SHP77 treated with DMSO at 0.1 percent for 48 hours (cell line): ENCODE data around the gene MARCHF7.
"Not testable (repeated sequence)": the region's sequence is repeated elsewhere in the genome, so short reads cannot be mapped to it uniquely, and the experiment has no call there.

Source experiments
- DNase-seq: peaks from one replicate; lab custom pipeline; 2025; lab: John Stamatoyannopoulos, UW

Gene MARCHF7

GRCh38 chr2:159712143-159712928 lies at the start of gene MARCHF7:
TSS of gene MARCHF7 (plus strand) at chr2:159712506. CDS start at chr2:159729023, 16,517 bp downstream.
- peak; percentile 64 for DNase-seq

GRCh38 chr2:159667423-159667822 lies 44.9 kb upstream of the MARCHF7 start:
- not testable (repeated sequence) for DNase-seq

- DNase-seq, result no peak
Observed at GRCh38 chr2:159671047-159671446, 41.3 kb upstream of the MARCHF7 start.

DNA sequence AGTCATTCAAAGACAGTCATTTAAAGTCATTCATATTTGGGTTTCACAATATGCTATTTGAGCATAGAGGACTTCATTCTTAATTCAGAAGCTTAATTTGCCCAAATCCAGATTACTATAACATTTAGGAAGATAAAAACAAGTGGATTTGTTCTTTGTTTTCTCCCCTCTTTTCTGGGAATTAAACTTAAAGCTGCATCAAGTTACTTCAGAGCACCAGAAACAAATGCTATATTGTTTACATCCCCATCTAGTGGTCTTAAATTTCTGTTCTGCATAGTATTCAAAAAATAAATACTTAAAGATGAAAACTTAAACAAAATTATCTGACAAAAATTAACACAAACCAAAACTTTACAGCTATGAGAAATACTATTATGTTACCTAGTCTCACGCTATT lies 34.7 kb upstream of the MARCHF7 start:
- DNase-seq, result no peak

- DNase-seq, result no peak
Observed at GRCh38 chr2:159680692-159681091, 31.6 kb upstream of the MARCHF7 start.

- DNase-seq, result no peak
Observed at GRCh38 chr2:159683817-159684216, 28.5 kb upstream of the MARCHF7 start.

GRCh38 chr2:159684796-159685195 lies 27.5 kb upstream of the MARCHF7 start:
- DNase-seq, result no peak

DNA sequence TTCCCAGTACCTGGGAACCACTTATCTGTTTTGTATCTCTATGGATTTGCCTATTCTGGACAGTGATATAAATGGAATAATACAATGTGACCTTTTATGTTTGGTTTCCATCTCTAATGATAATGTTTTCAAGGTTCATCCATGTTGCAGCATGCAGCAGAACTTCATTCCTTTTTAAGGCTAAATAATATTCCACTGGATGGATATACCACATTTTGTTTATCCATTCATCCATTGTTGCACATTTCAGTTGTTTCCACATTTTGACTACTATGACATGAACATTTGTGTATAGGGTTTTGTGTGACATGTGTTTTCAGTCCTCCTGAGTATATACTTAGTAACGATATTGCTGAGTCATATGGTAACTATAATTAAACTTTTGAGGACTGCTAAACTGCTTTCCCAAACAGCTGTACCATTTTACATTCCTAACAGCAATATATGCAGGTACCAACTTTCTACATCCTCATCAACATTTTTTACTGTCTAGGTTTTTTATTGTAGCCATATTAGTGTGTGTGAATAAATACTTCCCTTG lies 17.7 kb upstream of the MARCHF7 start:
- DNase-seq, result no peak

DNA sequence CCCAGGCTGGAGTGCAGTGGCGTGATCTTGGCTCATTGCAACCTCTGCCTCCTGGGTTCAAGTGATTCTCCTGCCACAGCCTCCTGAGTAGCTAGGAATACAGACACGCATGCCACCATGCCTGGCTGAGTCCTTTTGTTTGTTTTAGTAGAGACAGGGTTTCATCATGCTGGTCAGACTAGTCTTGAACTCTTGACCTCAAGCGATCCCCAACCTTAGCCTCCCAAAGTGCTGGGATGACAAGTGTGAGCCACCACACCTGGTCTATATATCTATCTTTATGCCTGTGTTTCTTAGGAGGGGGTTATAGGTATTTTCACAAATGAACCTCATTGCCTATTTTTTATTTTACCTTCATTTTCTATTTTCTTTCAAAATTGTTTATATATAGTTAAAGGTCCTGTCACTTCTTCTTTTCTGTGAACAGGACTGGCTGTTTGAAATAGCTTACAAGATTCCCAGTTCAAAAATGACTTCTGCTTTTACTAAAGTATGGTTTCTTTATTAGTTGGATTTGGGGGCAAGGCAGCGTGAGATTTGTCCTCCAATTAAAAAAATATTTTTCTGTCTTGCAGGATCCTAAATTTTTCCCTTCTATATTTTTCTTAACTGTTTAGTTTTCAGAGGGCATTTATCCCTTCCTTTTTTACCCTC lies 16.4 kb upstream of the MARCHF7 start:
- DNase-seq, result no peak

DNA sequence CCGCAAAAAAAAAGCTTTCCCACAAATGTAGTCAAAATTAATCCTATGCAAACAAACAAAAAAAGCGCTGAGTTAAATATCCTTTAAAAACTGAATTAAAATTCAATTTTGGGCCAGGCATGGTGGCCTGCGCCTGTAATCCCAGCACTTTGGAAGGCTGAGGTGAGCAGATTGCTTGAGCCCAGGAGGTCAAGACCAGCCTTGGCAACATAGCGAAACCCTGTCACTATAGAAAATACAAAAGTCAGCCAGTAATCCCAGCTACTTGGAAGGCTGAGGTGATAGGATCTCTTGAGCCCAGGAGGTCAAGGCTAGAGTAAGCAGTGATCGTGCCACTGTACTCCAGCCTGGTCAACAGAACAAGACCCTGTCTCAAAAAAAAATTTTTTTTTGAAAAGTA lies 8.8 kb upstream of the MARCHF7 start:
- DNase-seq, result no peak

GRCh38 chr2:159706385-159706980 lies 5.8 kb upstream of the MARCHF7 start:
- DNase-seq, result no peak

DNA sequence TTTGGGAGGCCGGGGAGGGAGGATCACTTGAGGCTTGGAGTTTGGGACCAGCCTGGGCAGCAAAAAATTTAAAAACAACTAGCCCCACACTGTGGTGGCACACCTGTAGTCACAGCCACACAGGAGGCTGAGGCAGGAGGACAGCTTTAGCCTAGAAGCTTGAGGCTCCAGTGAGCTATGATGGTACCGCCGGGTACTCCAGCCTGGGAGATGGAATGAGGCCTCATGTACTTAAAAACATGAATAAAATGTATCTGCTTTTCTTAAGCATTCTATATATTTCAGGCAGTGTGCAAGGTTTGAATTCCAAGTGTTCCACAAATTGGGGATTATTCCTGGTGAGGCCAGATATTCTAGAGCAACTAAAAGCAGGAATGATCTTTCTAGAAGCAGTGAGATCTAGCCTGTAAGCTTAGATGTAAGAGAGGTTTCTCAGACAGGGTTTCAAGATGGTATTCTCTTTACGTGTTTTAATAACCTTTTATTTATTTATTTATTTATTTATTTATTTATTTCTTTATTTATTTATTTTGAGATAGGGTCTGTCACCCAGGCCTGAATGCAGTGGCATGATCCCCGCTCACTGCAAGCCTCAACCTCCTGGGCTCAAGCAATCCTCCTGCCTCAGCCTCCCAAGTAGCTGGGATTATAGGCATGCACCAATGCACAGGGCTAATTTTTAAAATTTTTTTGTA lies 4.1 kb upstream of the MARCHF7 start:
- no peak for DNase-seq

DNA sequence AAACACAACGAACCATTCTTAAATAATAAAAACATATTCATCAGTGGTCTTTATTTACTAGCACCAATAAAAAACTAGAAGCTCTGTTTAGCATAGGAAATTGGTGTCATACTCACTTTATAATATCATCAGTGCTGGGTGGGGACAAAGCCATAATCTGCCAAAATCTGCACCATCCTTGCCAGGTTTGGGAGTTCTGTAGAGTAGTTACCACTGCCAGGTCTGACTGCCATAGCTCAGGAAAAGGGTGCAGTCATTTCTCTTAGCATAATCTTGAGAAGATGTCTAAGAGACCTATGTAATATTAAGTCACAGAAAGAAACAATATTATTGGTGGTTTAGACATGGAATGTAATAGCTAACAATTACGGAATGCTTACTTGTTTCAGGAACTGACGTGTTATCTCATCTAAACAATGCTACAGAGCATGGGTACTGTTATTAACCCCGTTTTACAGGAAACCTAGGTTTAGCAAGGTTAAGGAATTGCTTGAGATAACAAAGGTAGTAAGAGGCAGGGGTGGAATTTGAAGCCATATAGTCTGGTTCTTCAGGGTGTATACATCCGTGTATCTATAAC lies 1.6 kb upstream of the MARCHF7 start:
- DNase-seq, result no peak

DNA sequence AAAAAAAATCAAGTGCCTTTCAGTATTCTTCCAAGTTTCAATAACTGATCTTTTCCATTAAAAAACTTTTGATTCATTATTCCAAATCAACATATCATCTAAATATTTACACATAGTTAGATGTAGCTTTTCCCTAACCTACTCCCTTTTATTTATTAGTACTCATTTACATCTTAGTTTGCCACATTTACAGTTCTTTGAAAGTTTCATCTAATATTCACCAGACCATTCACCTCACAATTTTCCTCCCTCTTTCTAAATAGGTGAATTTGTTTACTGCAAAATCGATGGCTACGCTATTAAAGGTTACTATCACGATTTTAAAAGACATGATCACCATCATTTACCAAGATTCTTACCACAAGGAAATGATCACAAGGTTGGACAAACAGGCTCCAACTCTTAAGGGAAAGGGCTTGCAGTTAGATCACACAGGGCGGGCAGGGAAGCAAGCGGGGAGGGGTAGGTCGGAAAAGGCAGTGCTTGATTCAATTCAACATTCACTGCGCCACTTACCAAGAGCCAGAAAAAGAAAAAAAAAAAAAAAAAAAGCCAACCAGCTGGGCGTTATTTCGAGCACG lies 654 bp upstream of the MARCHF7 start:
- no peak for DNase-seq

GRCh38 chr2:159712929-159713420 lies 669 bp downstream of the MARCHF7 start:
- no peak for DNase-seq

GRCh38 chr2:159713631-159714246 lies 1.4 kb downstream of the MARCHF7 start:
- no peak for DNase-seq

DNA sequence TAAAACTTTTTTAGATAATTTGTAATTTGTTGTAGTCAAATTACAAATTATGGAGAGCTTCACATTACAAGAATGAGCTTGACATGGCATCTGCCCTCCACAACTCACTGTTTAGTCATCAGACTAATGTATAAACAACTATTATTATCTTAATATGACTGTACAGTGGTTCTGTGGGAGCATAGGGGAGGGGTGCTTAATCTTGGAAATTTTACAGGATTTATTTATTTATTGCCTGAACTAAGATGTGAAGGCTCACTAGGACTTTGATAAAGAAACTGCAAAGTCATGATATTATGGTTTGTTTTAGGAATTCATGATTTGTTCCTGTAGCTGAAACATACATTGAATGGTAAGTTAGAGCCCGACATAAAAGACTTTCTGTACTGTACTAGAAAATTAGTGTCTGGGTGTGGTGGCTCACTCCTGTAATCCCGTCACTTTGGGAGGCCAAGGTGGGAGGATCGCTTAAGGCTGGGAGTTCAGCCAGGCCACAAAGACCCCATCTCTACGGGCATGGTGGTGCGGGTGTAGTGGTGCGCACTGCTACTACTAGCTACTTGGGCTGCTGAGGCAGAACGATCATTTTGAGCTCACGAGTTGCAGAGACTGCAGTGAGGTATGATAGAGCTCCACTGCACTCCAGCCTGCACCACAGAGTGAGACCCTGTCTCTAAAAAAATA lies 2.1 kb downstream of the MARCHF7 start:
- DNase-seq, result no peak

- no peak for DNase-seq
Observed at GRCh38 chr2:159715451-159715850, 3.1 kb downstream of the MARCHF7 start.

DNA sequence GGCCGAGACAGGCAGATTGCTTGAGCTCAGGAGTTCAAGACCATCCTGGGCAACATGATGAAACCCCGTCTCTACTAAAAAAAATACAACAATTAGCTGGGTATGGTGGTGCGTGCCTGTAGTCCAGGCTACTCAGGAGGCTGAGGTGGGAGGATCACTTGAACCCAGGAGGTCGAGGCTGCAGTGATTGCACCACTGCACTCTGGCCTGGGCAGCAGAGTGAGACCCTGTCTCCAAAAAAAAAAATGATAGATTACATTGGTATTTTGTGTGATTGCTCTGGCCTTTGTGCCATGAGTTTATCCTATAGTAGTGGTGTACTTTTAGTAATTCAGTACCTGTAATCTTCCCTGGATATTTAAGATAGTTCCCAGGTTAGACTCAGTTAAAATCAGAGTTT lies 4.1 kb downstream of the MARCHF7 start:
- not testable (repeated sequence) for DNase-seq

GRCh38 chr2:159716857-159717256 lies 4.6 kb downstream of the MARCHF7 start:
- DNase-seq, result no peak
